A549 (cell line): ENCODE results near the gene P3H2.

Experiments
- CHD4 ChIP-seq: fragments of 200-600 bp; sonication (generic); IDR thresholded peaks from 2 replicates; pipeline ENCODE4 v1.6.1; 2016; ENCODE audit warnings: antibody characterized with exemption, mild to moderate bottlenecking, borderline replicate concordance
- EP300 ChIP-seq, 2 experiments: fragments of >200 bp; sonication (Bioruptor Twin); formaldehyde crosslinking; IDR thresholded peaks; 2 replicates in 1 of 2; 3 replicates in 1 of 2; pipeline ENCODE4 v1.6.1; 2016 to 2017
- JUN ChIP-seq, 2 experiments: fragments of >200 bp; sonication (Bioruptor Twin); formaldehyde crosslinking; IDR thresholded peaks; 2 replicates in 1 of 2; 3 replicates in 1 of 2; pipeline ENCODE4 v1.6.1; 2016 to 2017
- POLR2A ChIP-seq: IDR thresholded peaks from 2 replicates; pipeline ENCODE4 v1.6.1; 2012; ENCODE audit warnings: mild to moderate bottlenecking, low read length
- POLR2AphosphoS2 ChIP-seq: conservative IDR thresholded peaks from 2 replicates; pipeline ENCODE4 v1.6.1; 2012; ENCODE audit warnings: low read length, improper control_type of control experiment, inconsistent platforms
- SREBF2 ChIP-seq: fragments of 450-650 bp; IDR thresholded peaks from 2 replicates; pipeline ENCODE4 v1.6.1; 2014; ENCODE audit warnings: mild to moderate bottlenecking, moderate library complexity
- USF2 ChIP-seq: fragments of 450-650 bp; IDR thresholded peaks from 2 replicates; pipeline ENCODE4 v1.6.1; 2014; ENCODE audit warnings: antibody characterized with exemption
- TF ChIP-seq, protein P1 (sequence below): fragments of >200 bp; sonication (Bioruptor Twin); formaldehyde crosslinking; IDR thresholded peaks from 3 replicates; pipeline ENCODE4 v1.5.1; 2016

DNA sequence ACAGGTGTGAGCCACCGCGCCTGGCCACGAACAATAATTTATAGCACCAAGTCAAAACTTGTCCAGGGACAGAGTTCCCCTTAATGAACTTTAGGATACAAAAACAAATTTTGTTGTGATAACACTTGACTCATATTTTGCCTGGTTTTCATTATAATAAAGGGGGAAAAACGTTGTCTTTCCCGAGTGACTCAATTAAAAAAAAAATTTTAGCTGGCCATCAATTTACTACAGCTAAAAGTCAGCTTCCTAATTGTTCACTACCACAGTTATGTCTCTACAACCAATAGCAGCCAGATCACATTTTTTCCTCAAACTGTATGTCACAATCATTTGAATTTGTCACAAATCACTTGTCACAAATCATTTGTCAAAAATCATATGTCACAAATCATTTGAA lies 116.0 kb downstream of the P3H2 start:
- TF ChIP-seq JUN (IDR thresholded peaks at IDR 0.05) (no peak), CHD4 (no peak), POLR2A (no peak), USF2 (no peak), SREBF2 (no peak), EP300 (IDR thresholded peaks at IDR 0.05) (no peak), POLR2AphosphoS2 (no peak)
- TF ChIP-seq, protein P1, sequence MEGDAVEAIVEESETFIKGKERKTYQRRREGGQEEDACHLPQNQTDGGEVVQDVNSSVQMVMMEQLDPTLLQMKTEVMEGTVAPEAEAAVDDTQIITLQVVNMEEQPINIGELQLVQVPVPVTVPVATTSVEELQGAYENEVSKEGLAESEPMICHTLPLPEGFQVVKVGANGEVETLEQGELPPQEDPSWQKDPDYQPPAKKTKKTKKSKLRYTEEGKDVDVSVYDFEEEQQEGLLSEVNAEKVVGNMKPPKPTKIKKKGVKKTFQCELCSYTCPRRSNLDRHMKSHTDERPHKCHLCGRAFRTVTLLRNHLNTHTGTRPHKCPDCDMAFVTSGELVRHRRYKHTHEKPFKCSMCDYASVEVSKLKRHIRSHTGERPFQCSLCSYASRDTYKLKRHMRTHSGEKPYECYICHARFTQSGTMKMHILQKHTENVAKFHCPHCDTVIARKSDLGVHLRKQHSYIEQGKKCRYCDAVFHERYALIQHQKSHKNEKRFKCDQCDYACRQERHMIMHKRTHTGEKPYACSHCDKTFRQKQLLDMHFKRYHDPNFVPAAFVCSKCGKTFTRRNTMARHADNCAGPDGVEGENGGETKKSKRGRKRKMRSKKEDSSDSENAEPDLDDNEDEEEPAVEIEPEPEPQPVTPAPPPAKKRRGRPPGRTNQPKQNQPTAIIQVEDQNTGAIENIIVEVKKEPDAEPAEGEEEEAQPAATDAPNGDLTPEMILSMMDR, result no peak
